Neural cell (in vitro differentiated cells): Measurements from ENCODE around the gene DECR2. TPM values are rescaled to one million over a fixed set of nuclear protein-coding genes. Genes with fewer than 3 reads are reported as not detected.

Source experiments
- H2AFZ ChIP-seq: fragments of 200-600, 300-800 bp; sonication (generic), shearing (Covaris generic); 2 replicates; pipeline ENCODE4 v1.6.0; 2014; ENCODE audit warnings: low read depth, mild to moderate bottlenecking, antibody characterized with exemption, low read length, moderate library complexity
- H3F3A ChIP-seq: fragments of 200-600 bp; shearing (Covaris generic); 2 replicates; pipeline ENCODE4 v1.6.1; 2016; ENCODE audit warnings: mild to moderate bottlenecking, moderate library complexity, mixed read lengths, antibody characterized with exemption, low read length; ENCODE audit not compliant: insufficient read depth, poor library complexity, severe bottlenecking
- H3K27ac ChIP-seq: fragments of 200-600, 300-800 bp; sonication (generic), shearing (Covaris generic); 2 replicates; pipeline ENCODE4 v1.5.1; 2014; ENCODE audit warnings: mild to moderate bottlenecking, low read length, moderate library complexity
- H3K27me3 ChIP-seq: fragments of 300-800, 200-600 bp; sonication (generic), shearing (Covaris generic); 2 replicates; pipeline ENCODE4 v1.6.0; 2014; ENCODE audit warnings: mild to moderate bottlenecking, low read depth, low read length, moderate library complexity; ENCODE audit not compliant: insufficient read depth
- H3K36me3 ChIP-seq: fragments of 300-800, 200-600 bp; sonication (generic), shearing (Covaris generic); 2 replicates; pipeline ENCODE4 v1.5.1; 2014; ENCODE audit warnings: mild to moderate bottlenecking, antibody characterized with exemption, low read length, moderate library complexity; ENCODE audit not compliant: insufficient read depth
- H3K4me2 ChIP-seq: fragments of 300-800, 200-600 bp; sonication (generic), shearing (Covaris generic); 2 replicates; pipeline ENCODE4 v1.6.0; 2014; ENCODE audit warnings: mild to moderate bottlenecking, low read length
- H3K4me3 ChIP-seq: fragments of 300-800, 200-600 bp; sonication (generic), shearing (Covaris generic); 2 replicates; pipeline ENCODE4 v1.5.1; 2014; ENCODE audit warnings: mild to moderate bottlenecking, low read length, moderate library complexity
- H3K79me2 ChIP-seq: fragments of 200-600 bp; shearing (Covaris generic); replicated peaks from 2 replicates; pipeline ENCODE4 v1.6.0; 2014; ENCODE audit warnings: mild to moderate bottlenecking, low read length, moderate library complexity; ENCODE audit not compliant: insufficient read depth
- H3K9ac ChIP-seq: fragments of 300-800, 200-600 bp; sonication (generic), shearing (Covaris generic); 2 replicates; pipeline ENCODE4 v1.6.1; 2016; ENCODE audit warnings: mild to moderate bottlenecking, low read length, mixed read lengths
- H3K9me2 ChIP-seq: fragments of 200-600 bp; shearing (Covaris generic); 2 replicates; pipeline ENCODE4 v1.6.1; 2016; ENCODE audit warnings: mild to moderate bottlenecking, low read length, mixed read lengths; ENCODE audit not compliant: insufficient read depth
- H3K9me3 ChIP-seq: fragments of 200-600, 300-800 bp; sonication (generic), shearing (Covaris generic); 2 replicates; pipeline ENCODE4 v1.6.1; 2016; ENCODE audit warnings: mild to moderate bottlenecking, mixed run types, low read length, moderate library complexity, mixed read lengths
- H4K20me1 ChIP-seq: fragments of 200-600 bp; shearing (Covaris generic); 2 replicates; pipeline ENCODE4 v1.6.1; 2016; ENCODE audit warnings: mild to moderate bottlenecking, mixed run types; ENCODE audit not compliant: insufficient read depth
- EP300 ChIP-seq: fragments of 450-650 bp; conservative IDR thresholded peaks from 2 replicates; pipeline ENCODE4 v1.6.1; 2014; ENCODE audit warnings: antibody characterized with exemption, mild to moderate bottlenecking, moderate library complexity; ENCODE audit not compliant: poor library complexity, severe bottlenecking
- EZH2 ChIP-seq: fragments of 200-600, 300-800 bp; shearing (Covaris generic), sonication (generic); IDR thresholded peaks from 2 replicates; pipeline ENCODE4 v1.6.1; 2014; ENCODE audit warnings: antibody characterized with exemption, low read length, borderline replicate concordance, mild to moderate bottlenecking; ENCODE audit not compliant: insufficient read depth, poor library complexity, severe bottlenecking
- MXI1 ChIP-seq: fragments of 450-650 bp; conservative IDR thresholded peaks from 2 replicates; pipeline ENCODE4 v1.6.1; 2014; ENCODE audit warnings: antibody characterized with exemption, mild to moderate bottlenecking; ENCODE audit not compliant: poor library complexity, severe bottlenecking
- POLR2AphosphoS5 ChIP-seq: IDR thresholded peaks from 2 replicates; pipeline ENCODE4 v1.6.1; 2012
- RAD21 ChIP-seq: fragments of 450-650 bp; conservative IDR thresholded peaks from 2 replicates; pipeline ENCODE4 v1.6.1; 2014; ENCODE audit warnings: antibody characterized with exemption, mild to moderate bottlenecking, moderate library complexity
- SMC3 ChIP-seq: fragments of 450-650 bp; conservative IDR thresholded peaks from 2 replicates; pipeline ENCODE4 v1.6.1; 2014; ENCODE audit warnings: antibody characterized with exemption, mild to moderate bottlenecking, moderate library complexity; ENCODE audit not compliant: poor library complexity
- TAF1 ChIP-seq: IDR thresholded peaks from 2 replicates; pipeline ENCODE4 v1.6.1; 2012; ENCODE audit warnings: low read depth
- polyA plus RNA-seq: library from polyadenylated mRNA; depleted of rRNA; stranded (reverse); fragments of >200 nt; gene quantifications from 2 replicates; pipeline ENCODE4 v1.2.3, GENCODE V29; 2014
- TF ChIP-seq, protein P1 (sequence below): IDR thresholded peaks from 2 replicates; pipeline ENCODE4 v1.6.1; 2012; ENCODE audit warnings: borderline replicate concordance
- TF ChIP-seq, protein P2 (sequence below): fragments of 450-650 bp; IDR thresholded peaks from 2 replicates; pipeline ENCODE4 v1.5.1; 2014; ENCODE audit warnings: antibody characterized with exemption, mild to moderate bottlenecking, moderate library complexity; ENCODE audit not compliant: poor library complexity, severe bottlenecking

DECR2 gene
- polyA plus RNA-seq, 1 donor from 2014 or later = 58.8 TPM

GRCh38 chr16:456891-457483, 55.3 kb downstream of the DECR2 start:
- Histone ChIP-seq H3F3A (no peaks in the 10 kb centered on the region), H4K20me1 (no peaks in the 10 kb centered on the region), H3K4me3 (no peak overlapping the region), H2AFZ (no peak overlapping the region), H3K4me2 (no peak overlapping the region), H3K27ac (no peak overlapping the region), H3K36me3 (peaks cover 4% of the 10 kb centered on the region), H3K27me3 (no peaks in the 10 kb centered on the region), H3K79me2 (peaks cover 36% of the 10 kb centered on the region), H3K9ac (no peak overlapping the region), H3K9me2 (no peaks in the 10 kb centered on the region), H3K9me3 (no peaks in the 10 kb centered on the region)
- TF ChIP-seq RAD21 (no peak), EP300 (no peak), TAF1 (no peak), MXI1 (no peak), POLR2AphosphoS5 (no peak), EZH2 (no peak), SMC3 (no peak)
- TF ChIP-seq, protein P1, sequence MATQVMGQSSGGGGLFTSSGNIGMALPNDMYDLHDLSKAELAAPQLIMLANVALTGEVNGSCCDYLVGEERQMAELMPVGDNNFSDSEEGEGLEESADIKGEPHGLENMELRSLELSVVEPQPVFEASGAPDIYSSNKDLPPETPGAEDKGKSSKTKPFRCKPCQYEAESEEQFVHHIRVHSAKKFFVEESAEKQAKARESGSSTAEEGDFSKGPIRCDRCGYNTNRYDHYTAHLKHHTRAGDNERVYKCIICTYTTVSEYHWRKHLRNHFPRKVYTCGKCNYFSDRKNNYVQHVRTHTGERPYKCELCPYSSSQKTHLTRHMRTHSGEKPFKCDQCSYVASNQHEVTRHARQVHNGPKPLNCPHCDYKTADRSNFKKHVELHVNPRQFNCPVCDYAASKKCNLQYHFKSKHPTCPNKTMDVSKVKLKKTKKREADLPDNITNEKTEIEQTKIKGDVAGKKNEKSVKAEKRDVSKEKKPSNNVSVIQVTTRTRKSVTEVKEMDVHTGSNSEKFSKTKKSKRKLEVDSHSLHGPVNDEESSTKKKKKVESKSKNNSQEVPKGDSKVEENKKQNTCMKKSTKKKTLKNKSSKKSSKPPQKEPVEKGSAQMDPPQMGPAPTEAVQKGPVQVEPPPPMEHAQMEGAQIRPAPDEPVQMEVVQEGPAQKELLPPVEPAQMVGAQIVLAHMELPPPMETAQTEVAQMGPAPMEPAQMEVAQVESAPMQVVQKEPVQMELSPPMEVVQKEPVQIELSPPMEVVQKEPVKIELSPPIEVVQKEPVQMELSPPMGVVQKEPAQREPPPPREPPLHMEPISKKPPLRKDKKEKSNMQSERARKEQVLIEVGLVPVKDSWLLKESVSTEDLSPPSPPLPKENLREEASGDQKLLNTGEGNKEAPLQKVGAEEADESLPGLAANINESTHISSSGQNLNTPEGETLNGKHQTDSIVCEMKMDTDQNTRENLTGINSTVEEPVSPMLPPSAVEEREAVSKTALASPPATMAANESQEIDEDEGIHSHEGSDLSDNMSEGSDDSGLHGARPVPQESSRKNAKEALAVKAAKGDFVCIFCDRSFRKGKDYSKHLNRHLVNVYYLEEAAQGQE = no peak
- TF ChIP-seq, protein P2, sequence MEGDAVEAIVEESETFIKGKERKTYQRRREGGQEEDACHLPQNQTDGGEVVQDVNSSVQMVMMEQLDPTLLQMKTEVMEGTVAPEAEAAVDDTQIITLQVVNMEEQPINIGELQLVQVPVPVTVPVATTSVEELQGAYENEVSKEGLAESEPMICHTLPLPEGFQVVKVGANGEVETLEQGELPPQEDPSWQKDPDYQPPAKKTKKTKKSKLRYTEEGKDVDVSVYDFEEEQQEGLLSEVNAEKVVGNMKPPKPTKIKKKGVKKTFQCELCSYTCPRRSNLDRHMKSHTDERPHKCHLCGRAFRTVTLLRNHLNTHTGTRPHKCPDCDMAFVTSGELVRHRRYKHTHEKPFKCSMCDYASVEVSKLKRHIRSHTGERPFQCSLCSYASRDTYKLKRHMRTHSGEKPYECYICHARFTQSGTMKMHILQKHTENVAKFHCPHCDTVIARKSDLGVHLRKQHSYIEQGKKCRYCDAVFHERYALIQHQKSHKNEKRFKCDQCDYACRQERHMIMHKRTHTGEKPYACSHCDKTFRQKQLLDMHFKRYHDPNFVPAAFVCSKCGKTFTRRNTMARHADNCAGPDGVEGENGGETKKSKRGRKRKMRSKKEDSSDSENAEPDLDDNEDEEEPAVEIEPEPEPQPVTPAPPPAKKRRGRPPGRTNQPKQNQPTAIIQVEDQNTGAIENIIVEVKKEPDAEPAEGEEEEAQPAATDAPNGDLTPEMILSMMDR = no peak

GRCh38 chr16:457732-458400, 56.2 kb downstream of the DECR2 start:
- TF ChIP-seq POLR2AphosphoS5 (no peak), MXI1 (no peak), SMC3 (no peak), RAD21 (no peak), EZH2 (no peak), EP300 (no peak), TAF1 (no peak)
- TF ChIP-seq, protein P2 = no peak
- TF ChIP-seq, protein P1 = no peak
- Histone ChIP-seq H3F3A (no peaks in the 10 kb centered on the region), H3K36me3 (peaks cover 4% of the 10 kb centered on the region), H4K20me1 (no peaks in the 10 kb centered on the region), H3K9me3 (no peaks in the 10 kb centered on the region), H3K4me2 (no peak overlapping the region), H3K9ac (no peak overlapping the region), H3K79me2 (peaks cover 35% of the 10 kb centered on the region), H2AFZ (no peak overlapping the region), H3K9me2 (no peaks in the 10 kb centered on the region), H3K4me3 (no peak overlapping the region), H3K27me3 (no peaks in the 10 kb centered on the region), H3K27ac (no peak overlapping the region)
